Endothelial cell of umbilical vein (primary cell): ENCODE data around the gene CXCL3.

Experiments used
- CTCF ChIP-seq, 2 donors: IDR thresholded peaks; 1 replicate in 1 of 2; 2 replicates in 1 of 2; pipeline ENCODE4 v1.5.1; 2011; ENCODE audit warnings: low read length in 2 of 2, mild to moderate bottlenecking in 2 of 2, moderate library complexity in 2 of 2, control low read depth in 1 of 2, inconsistent platforms in 1 of 2, low read depth in 1 of 2; ENCODE audit not compliant: insufficient read depth in 1 of 2; ENCODE audit errors: extremely low read depth in 1 of 2
- JUN ChIP-seq: IDR thresholded peaks from 2 replicates; pipeline ENCODE4 v1.6.1; 2011; ENCODE audit warnings: borderline replicate concordance, low read depth; ENCODE audit not compliant: insufficient read length, insufficient read depth
- MAX ChIP-seq: IDR thresholded peaks from 2 replicates; pipeline ENCODE4 v1.6.1; 2011; ENCODE audit not compliant: insufficient read depth, insufficient read length
- MYC ChIP-seq: IDR thresholded peaks from one replicate; pipeline ENCODE4 v1.6.1; 2011; ENCODE audit warnings: mild to moderate bottlenecking, low read depth, low read length
- POLR2A ChIP-seq: IDR thresholded peaks from 2 replicates; pipeline ENCODE4 v1.6.1; 2012; ENCODE audit warnings: low read depth, mild to moderate bottlenecking, control low read depth, low read length

- TF ChIP-seq POLR2A (no peak), CTCF (IDR thresholded peaks at IDR 0.05; ENCODE audit: extremely low read depth in 1 of 2, insufficient read depth in 1 of 2, low read depth in 1 of 2, low read length in 2 of 2) (no peak), MAX (no peak), JUN (no peak), MYC (no peak)
Measured at GRCh38 chr4:74061430-74061829, 22.9 kb upstream of the CXCL3 start.
